HepG2 (cell line): ENCODE results near the gene CYBB. TPM values are rescaled to one million over a fixed set of nuclear protein-coding genes. Genes with fewer than 3 reads are reported as not detected.

Experiments
- ATAC-seq: fragments of 200-7000 bp; cut with Tn5 transposase; 3 replicates; pipeline ENCODE4 v1.9.1; 2020; ENCODE audit warnings: mild to moderate bottlenecking, moderate library complexity
- BruUV-seq: library from RNA; stranded (reverse); fragments of 400-500 nt; replicated peaks from 2 replicates; lab custom pipeline; 2021; lab: Mats Ljungman, UMichigan
- CTCF ChIA-PET: fragments of 300-600 bp; formaldehyde crosslinking; extraction: SDS; loops from one replicate; lab custom pipeline; 2021; ENCODE audit warnings: low total read pairs, inconsistent platforms, low intra/inter-chr PET ratio; lab: Yijun Ruan, JAX
- POLR2A ChIA-PET: fragments of 350-600 bp; sonication (Branson Sonifier 250); formaldehyde crosslinking; loops from one replicate; lab custom pipeline; 2020; ENCODE audit warnings: antibody characterized with exemption, inconsistent platforms; lab: Yijun Ruan, JAX
- DNase-seq: peaks from one replicate; pipeline ENCODE4 v3.0.0-alpha.2; 2015; ENCODE audit warnings: low spot score
- FAIRE-seq: peaks from 3 replicates; lab custom pipeline; 2011; peaks lifted over from hg19 to GRCh38; lab: Jason Lieb, UNC
- H2AFZ ChIP-seq: one replicate; pipeline ENCODE4 v1.6.1; 2011; ENCODE audit warnings: low read length, inconsistent platforms
- H3K27ac ChIP-seq: fragments of 300-600 bp; 3 replicates; pipeline ENCODE4 v1.8.0; 2011; ENCODE audit warnings: mixed run types, mild to moderate bottlenecking, mixed read lengths, low read length, inconsistent platforms; ENCODE audit not compliant: insufficient read depth; ENCODE audit errors: extremely low read length
- H3K27me3 ChIP-seq, 2 experiments: fragments of 200-600 bp in 1 of 2; 2 replicates in 1 of 2; 3 replicates in 1 of 2; pipeline versions ENCODE4 v1.6.0 to v1.8.0; 2011; ENCODE audit warnings: low read length in 2 of 2, mild to moderate bottlenecking in 2 of 2, moderate library complexity in 2 of 2, inconsistent platforms in 1 of 2; ENCODE audit not compliant: insufficient read depth in 2 of 2, control insufficient read depth in 1 of 2
- H3K36me3 ChIP-seq, 2 experiments: fragments of 200-600 bp in 1 of 2; replicated peaks in 1 of 2; 2 replicates in 1 of 2; 3 replicates in 1 of 2; pipeline versions ENCODE4 v1.5.1 to v1.8.0; 2011; ENCODE audit warnings: low read length in 2 of 2, inconsistent platforms in 1 of 2; ENCODE audit not compliant: insufficient read depth in 2 of 2, control insufficient read depth in 1 of 2
- H3K4me1 ChIP-seq: 2 replicates; pipeline ENCODE4 v1.5.1; 2012; ENCODE audit warnings: low read length, inconsistent platforms; ENCODE audit not compliant: insufficient read depth
- H3K4me2 ChIP-seq: 2 replicates; pipeline ENCODE4 v1.6.0; 2011; ENCODE audit warnings: low read depth, low read length, inconsistent platforms
- H3K4me3 ChIP-seq, 3 experiments: fragments of 200-600 bp in 1 of 3; sonication (generic), shearing (Covaris generic) in 1 of 3; replicated peaks in 1 of 3; 2 replicates each; pipeline ENCODE4 v1.5.1; 2011 to 2016; ENCODE audit warnings: low read length in 3 of 3, inconsistent platforms in 2 of 3, low read depth in 2 of 3, mild to moderate bottlenecking in 2 of 3, control low read depth in 1 of 3, mixed read lengths in 1 of 3; ENCODE audit not compliant: insufficient read depth in 1 of 3
- H3K79me2 ChIP-seq: one replicate; pipeline ENCODE4 v1.6.1; 2011; ENCODE audit warnings: low read length, inconsistent platforms; ENCODE audit not compliant: insufficient read depth
- H3K9ac ChIP-seq: 2 replicates; pipeline ENCODE4 v1.6.0; 2011; ENCODE audit warnings: mild to moderate bottlenecking, low read depth, low read length, inconsistent platforms; ENCODE audit not compliant: insufficient read depth
- H3K9me3 ChIP-seq: 2 replicates; pipeline ENCODE4 v1.5.1; 2012; ENCODE audit warnings: mild to moderate bottlenecking, low read length
- H4K20me1 ChIP-seq: 2 replicates; pipeline ENCODE4 v1.6.0; 2011; ENCODE audit warnings: inconsistent platforms, mild to moderate bottlenecking, low read length, moderate library complexity; ENCODE audit not compliant: insufficient read depth
- AHDC1 ChIP-seq: sonication (generic); formaldehyde crosslinking; IDR thresholded peaks from 2 replicates; pipeline ENCODE4 v1.5.1; 2020; ENCODE audit warnings: mild to moderate bottlenecking, missing genetic modification reagents, borderline replicate concordance
- CC2D1A ChIP-seq: sonication (generic); formaldehyde crosslinking; IDR thresholded peaks from 2 replicates; pipeline ENCODE4 v1.8.1; 2023; ENCODE audit warnings: mild to moderate bottlenecking, missing genetic modification reagents
- E2F1 ChIP-seq: sonication (generic); formaldehyde crosslinking; IDR thresholded peaks from 2 replicates; pipeline ENCODE4 v1.5.0; 2020; ENCODE audit warnings: missing genetic modification reagents
- GPN1 ChIP-seq: sonication (generic); formaldehyde crosslinking; IDR thresholded peaks from 2 replicates; pipeline ENCODE4 v1.5.1; 2020; ENCODE audit warnings: missing genetic modification reagents, borderline replicate concordance
- MATR3 ChIP-seq: sonication (generic); formaldehyde crosslinking; IDR thresholded peaks from 2 replicates; pipeline ENCODE4 v1.4.0; 2020; ENCODE audit warnings: missing genetic modification reagents
- RBFOX2 ChIP-seq: fragments of 200-400 bp; formaldehyde crosslinking; IDR thresholded peaks from 2 replicates; pipeline ENCODE4 v1.6.1; 2017; ENCODE audit warnings: low read depth, mild to moderate bottlenecking, low read length
- REL ChIP-seq: sonication (generic); formaldehyde crosslinking; conservative IDR thresholded peaks from 2 replicates; pipeline ENCODE4 v1.8.0; 2022; ENCODE audit warnings: mild to moderate bottlenecking, missing genetic modification reagents, moderate library complexity
- ZNF24 ChIP-seq: fragments of 450-650 bp; IDR thresholded peaks from 2 replicates; pipeline ENCODE4 v1.6.1; 2017; ENCODE audit warnings: antibody characterized with exemption, mild to moderate bottlenecking
- ZNF3 ChIP-seq: IDR thresholded peaks from 2 replicates; pipeline ENCODE4 v1.7.0; 2017; ENCODE audit warnings: inconsistent platforms
- ZNF501 ChIP-seq: sonication (generic); formaldehyde crosslinking; IDR thresholded peaks from 2 replicates; pipeline ENCODE4 v1.5.1; 2020; ENCODE audit warnings: mild to moderate bottlenecking, moderate library complexity, missing genetic modification reagents
- ZNF530 ChIP-seq: sonication (generic); formaldehyde crosslinking; IDR thresholded peaks from 2 replicates; pipeline ENCODE4 v1.5.0; 2020; ENCODE audit warnings: low read depth, mild to moderate bottlenecking, missing genetic modification reagents
- ZNF660 ChIP-seq: sonication (generic); formaldehyde crosslinking; IDR thresholded peaks from 2 replicates; pipeline ENCODE4 v1.5.1; 2020; ENCODE audit warnings: mild to moderate bottlenecking, low read depth, missing genetic modification reagents, borderline replicate concordance
- ZNF720 ChIP-seq: sonication (generic); formaldehyde crosslinking; IDR thresholded peaks from 2 replicates; pipeline ENCODE4 v1.4.0; 2020; ENCODE audit warnings: missing genetic modification reagents
- WGBS: methylation state at CpG from one replicate; pipeline ENCODE4 v1.1.6; 2017; ENCODE audit warnings: low lambda C conversion rate; 5-methylcytosine and 5-hydroxymethylcytosine counted together
- in situ Hi-C: cut with HindIII; loops from 2 replicates; pipeline ENCODE4 v1.10.0; 2017; ENCODE audit warnings: low pct_unique_long_range_greater_than_20kb; ENCODE audit not compliant: extremely low pct_ligation_motif_present
- intact Hi-C: fragments of 100-400 bp; cut with micrococcal nuclease; formaldehyde crosslinking; loops from one replicate; pipeline ENCODE4 v1.10.0; 2022; ENCODE audit not compliant: unreplicated experiment
- polyA plus RNA-seq, 8 experiments: library from polyadenylated mRNA; depleted of rRNA in 3 of 8; stranded (reverse) in 7 of 8; unstranded in 1 of 8; fragments of >200 nt; fragmentation: Illumina TruSeq in 4 of 8; extraction: Trizol in 4 of 8; gene quantifications; 2 replicates each; pipeline versions ENCODE4 v1.2.1 to v1.2.3, GENCODE V29; 2011 to 2016; ENCODE audit warnings: low read depth in 4 of 8, missing spikeins in 1 of 8, mixed read lengths in 1 of 8; ENCODE audit not compliant: insufficient read depth in 1 of 8
- total RNA-seq, 5 experiments: library from RNA; depleted of rRNA; stranded (reverse); fragments of >200 nt; fragmentation: Illumina TruSeq; extraction: Trizol; gene quantifications; 2 replicates each; pipeline ENCODE4 v1.2.3, GENCODE V29; 2016; ENCODE audit warnings: low read depth in 1 of 5
- TF ChIP-seq, protein P1 (sequence below): sonication (generic); formaldehyde crosslinking; IDR thresholded peaks from 2 replicates; pipeline ENCODE4 v1.4.0; 2020; ENCODE audit warnings: mild to moderate bottlenecking, missing genetic modification reagents
- TF ChIP-seq, protein P2 (sequence below): sonication (generic); formaldehyde crosslinking; IDR thresholded peaks from 2 replicates; pipeline ENCODE4 v1.4.0; 2020; ENCODE audit warnings: missing genetic modification reagents
- TF ChIP-seq, protein P3 (sequence below): sonication (generic); formaldehyde crosslinking; IDR thresholded peaks from 2 replicates; pipeline ENCODE4 v1.5.0; 2020; ENCODE audit warnings: missing genetic modification reagents

CYBB gene
- total and polyA plus RNA-seq, 2 of the 13 experiments (the other 11 are each of a cell fraction or from before 2014, with no cell fraction given), result not detected

DNA sequence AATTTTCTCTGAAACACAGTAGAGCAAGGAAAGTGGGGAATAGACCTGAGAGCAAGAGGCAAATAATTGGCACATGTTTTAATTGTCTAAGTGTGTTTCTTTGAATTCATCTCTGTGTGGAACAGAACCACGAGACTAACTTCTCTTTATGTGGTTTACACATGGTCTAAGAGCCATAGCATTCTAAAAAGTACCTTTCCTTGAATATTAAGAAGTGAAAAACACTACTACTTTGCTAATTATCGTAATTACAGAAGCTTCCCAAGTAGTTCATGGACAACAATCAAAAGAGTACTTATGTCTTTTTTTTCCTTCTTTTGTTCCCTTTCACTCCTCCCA lies 2.9 kb upstream of the CYBB start:
- H3K27ac ChIP-seq, result no peak overlapping the region
- CTCF ChIA-PET, result no interaction called here
- no peaks in the 10 kb centered on the region for H3K79me2 ChIP-seq
- no TSS peak for BruUV-seq
- H3K4me3 ChIP-seq, result no peak overlapping the region
- ATAC-seq (no peak), DNase-seq (no peak), FAIRE-seq (no peak)
- POLR2A ChIA-PET, result no interaction called here
- intact Hi-C loops, result no loop called here
- H2AFZ ChIP-seq, result no peak overlapping the region
- no peaks in the 10 kb centered on the region for H3K9me3 ChIP-seq
- in situ Hi-C loops, result no loop called here
- no peaks in the 10 kb centered on the region for H3K4me1 ChIP-seq
- H4K20me1 ChIP-seq, result no peaks in the 10 kb centered on the region
- WGBS, result 0% methylated on average over 2 of the region's 2 CpGs
- H3K36me3 ChIP-seq, result no peaks in the 10 kb centered on the region
- no peak overlapping the region for H3K4me2 ChIP-seq
- no peaks in the 10 kb centered on the region for H3K27me3 ChIP-seq
- H3K9ac ChIP-seq, result no peak overlapping the region
- TF ChIP-seq MATR3 (CRISPR knock-in tag) (no peak), ZNF660 (CRISPR knock-in tag) (no peak), ZNF501 (CRISPR knock-in tag) (no peak), ZNF720 (CRISPR knock-in tag) (no peak), ZNF530 (CRISPR knock-in tag) (no peak), RBFOX2 (no peak), GPN1 (CRISPR knock-in tag) (no peak), E2F1 (CRISPR knock-in tag) (no peak), ZNF24 (no peak), REL (no peak), CC2D1A (CRISPR knock-in tag) (no peak), ZNF3 (CRISPR knock-in tag) (no peak), AHDC1 (CRISPR knock-in tag) (no peak)
- TF ChIP-seq, protein P1, sequence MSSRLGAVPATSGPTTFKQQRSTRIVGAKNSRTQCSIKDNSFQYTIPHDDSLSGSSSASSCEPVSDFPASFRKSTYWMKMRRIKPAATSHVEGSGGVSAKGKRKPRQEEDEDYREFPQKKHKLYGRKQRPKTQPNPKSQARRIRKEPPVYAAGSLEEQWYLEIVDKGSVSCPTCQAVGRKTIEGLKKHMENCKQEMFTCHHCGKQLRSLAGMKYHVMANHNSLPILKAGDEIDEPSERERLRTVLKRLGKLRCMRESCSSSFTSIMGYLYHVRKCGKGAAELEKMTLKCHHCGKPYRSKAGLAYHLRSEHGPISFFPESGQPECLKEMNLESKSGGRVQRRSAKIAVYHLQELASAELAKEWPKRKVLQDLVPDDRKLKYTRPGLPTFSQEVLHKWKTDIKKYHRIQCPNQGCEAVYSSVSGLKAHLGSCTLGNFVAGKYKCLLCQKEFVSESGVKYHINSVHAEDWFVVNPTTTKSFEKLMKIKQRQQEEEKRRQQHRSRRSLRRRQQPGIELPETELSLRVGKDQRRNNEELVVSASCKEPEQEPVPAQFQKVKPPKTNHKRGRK (CRISPR knock-in tag), result no peak
- TF ChIP-seq, protein P2, sequence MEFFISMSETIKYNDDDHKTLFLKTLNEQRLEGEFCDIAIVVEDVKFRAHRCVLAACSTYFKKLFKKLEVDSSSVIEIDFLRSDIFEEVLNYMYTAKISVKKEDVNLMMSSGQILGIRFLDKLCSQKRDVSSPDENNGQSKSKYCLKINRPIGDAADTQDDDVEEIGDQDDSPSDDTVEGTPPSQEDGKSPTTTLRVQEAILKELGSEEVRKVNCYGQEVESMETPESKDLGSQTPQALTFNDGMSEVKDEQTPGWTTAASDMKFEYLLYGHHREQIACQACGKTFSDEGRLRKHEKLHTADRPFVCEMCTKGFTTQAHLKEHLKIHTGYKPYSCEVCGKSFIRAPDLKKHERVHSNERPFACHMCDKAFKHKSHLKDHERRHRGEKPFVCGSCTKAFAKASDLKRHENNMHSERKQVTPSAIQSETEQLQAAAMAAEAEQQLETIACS (CRISPR knock-in tag), result no peak
- TF ChIP-seq, protein P3, sequence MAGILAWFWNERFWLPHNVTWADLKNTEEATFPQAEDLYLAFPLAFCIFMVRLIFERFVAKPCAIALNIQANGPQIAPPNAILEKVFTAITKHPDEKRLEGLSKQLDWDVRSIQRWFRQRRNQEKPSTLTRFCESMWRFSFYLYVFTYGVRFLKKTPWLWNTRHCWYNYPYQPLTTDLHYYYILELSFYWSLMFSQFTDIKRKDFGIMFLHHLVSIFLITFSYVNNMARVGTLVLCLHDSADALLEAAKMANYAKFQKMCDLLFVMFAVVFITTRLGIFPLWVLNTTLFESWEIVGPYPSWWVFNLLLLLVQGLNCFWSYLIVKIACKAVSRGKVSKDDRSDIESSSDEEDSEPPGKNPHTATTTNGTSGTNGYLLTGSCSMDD (CRISPR knock-in tag), result no peak
